ENCODE data around the gene CCR2. TPM values are rescaled to one million over a fixed set of nuclear protein-coding genes. Genes with fewer than 3 reads are reported as not detected.

The CCR2 gene
- polyA plus RNA-seq, 1 donor: 0.58 TPM

- DNase-seq: no peak
These were observed 1.1 kb downstream of the CCR2 start for GRCh38 chr3:46354984-46355383.

GRCh38 chr3:46356276-46356675 lies 2.4 kb downstream of the CCR2 start:
- no peak for DNase-seq

- no peak for DNase-seq
These were observed 3.0 kb downstream of the CCR2 start for GRCh38 chr3:46356909-46357308.

GRCh38 chr3:46358466-46358865 lies 4.6 kb downstream of the CCR2 start:
- DNase-seq: no peak

GRCh38 chr3:46359733-46360493 lies 6.0 kb downstream of the CCR2 start:
- DNase-seq: peak; percentile 24

GRCh38 chr3:46360907-46361306 lies 7.0 kb downstream of the CCR2 start:
- DNase-seq: no peak

- no peak for DNase-seq
These were observed 7.7 kb downstream of the CCR2 start for GRCh38 chr3:46361408-46362283.

- no peak for DNase-seq
These were observed 11.1 kb downstream of the CCR2 start for GRCh38 chr3:46365041-46365440.

GRCh38 chr3:46365737-46366524 lies 12.0 kb downstream of the CCR2 start:
- no peak for DNase-seq

GRCh38 chr3:46367811-46368210 lies 13.9 kb downstream of the CCR2 start:
- DNase-seq: no peak

- peak; percentile 26 for DNase-seq
These were observed 14.7 kb downstream of the CCR2 start for GRCh38 chr3:46368569-46368968.

- DNase-seq: no peak
These were observed 15.2 kb downstream of the CCR2 start for GRCh38 chr3:46369151-46369550.

- no peak for DNase-seq
These were observed 15.8 kb downstream of the CCR2 start for GRCh38 chr3:46369675-46370132.

GRCh38 chr3:46370839-46371518 lies 17.1 kb downstream of the CCR2 start, which contains the start of gene CCR5:
Gene CCR5, plus strand, starts transcription at chr3:46370946. Its CDS starts 1,957 bp downstream, at chr3:46372903.
- no peak for DNase-seq

- no peak for DNase-seq
These were observed 17.8 kb downstream of the CCR2 start for GRCh38 chr3:46371519-46372340.

GRCh38 chr3:46372492-46373359 lies 18.8 kb downstream of the CCR2 start:
- DNase-seq: no peak

GRCh38 chr3:46374755-46375154 lies 20.8 kb downstream of the CCR2 start:
- no peak for DNase-seq

- DNase-seq: no peak
These were observed 21.3 kb downstream of the CCR2 start for GRCh38 chr3:46375218-46375617.

GRCh38 chr3:46375814-46376213 lies 21.9 kb downstream of the CCR2 start:
- DNase-seq: no peak

- peak; percentile 33 for DNase-seq
These were observed 24.6 kb downstream of the CCR2 start for GRCh38 chr3:46378426-46378942.
